ENCODE data around the gene MYLK4.

- TF ChIP-seq TRAFD1 (CRISPR knock-in tag; IDR thresholded peaks at IDR 0.05; ENCODE audit: borderline replicate concordance) (no peak), SIN3A (IDR thresholded peaks at IDR 0.05; ENCODE audit: borderline replicate concordance, low read depth, low read length) (no peak), TCF12 (IDR thresholded peaks at IDR 0.05) (no peak), TCF12 (CRISPR knock-in tag; IDR thresholded peaks at IDR 0.05) (no peak), ZFP62 (CRISPR knock-in tag; IDR thresholded peaks at IDR 0.05) (no peak), ESRRA (CRISPR knock-in tag; IDR thresholded peaks at IDR 0.05; ENCODE audit: low read depth) (no peak), SALL1 (CRISPR knock-in tag; IDR thresholded peaks at IDR 0.05) (no peak), IRF2 (CRISPR knock-in tag; IDR thresholded peaks at IDR 0.05) (no peak), TCF7L2 (IDR thresholded peaks at IDR 0.05; ENCODE audit: low read depth, low read length) (no peak), ZNF335 (CRISPR knock-in tag; IDR thresholded peaks at IDR 0.05) (no peak)
Measured at GRCh38 chr6:2661651-2662050, 89.1 kb downstream of the MYLK4 start.

Data from HepG2 (cell line).